ENCODE data around the gene PCBP2. TPM values are rescaled to one million over a fixed set of nuclear protein-coding genes. Genes with fewer than 3 reads are reported as not detected.
"Not testable (repeated sequence)": the region's sequence is repeated elsewhere in the genome, so short reads cannot be mapped to it uniquely, and the experiment has no call there.

The PCBP2 gene
- total RNA-seq, 4 donors from 2014 or later: 414 to 583 (median 490) TPM

- Histone ChIP-seq H3K36me3 (peaks cover 0 to 27% (median 17%) of the 10 kb centered on the region in 3 donors), H3K27me3 (no peaks in the 10 kb centered on the region), H3K4me3 (no peak overlapping the region), H3K9me3 (no peaks in the 10 kb centered on the region), H3K4me1 (peaks cover 0 to 55% (median 20%) of the 10 kb centered on the region in 4 donors), H3K27ac (peak overlapping the region in 2 of 4 donors; percentile 50 to 79)
- TF ChIP-seq POLR2A (IDR thresholded peaks at IDR 0.05) (no peak), EP300 (IDR thresholded peaks at IDR 0.05) (no peak)
- TF ChIP-seq, protein P1, sequence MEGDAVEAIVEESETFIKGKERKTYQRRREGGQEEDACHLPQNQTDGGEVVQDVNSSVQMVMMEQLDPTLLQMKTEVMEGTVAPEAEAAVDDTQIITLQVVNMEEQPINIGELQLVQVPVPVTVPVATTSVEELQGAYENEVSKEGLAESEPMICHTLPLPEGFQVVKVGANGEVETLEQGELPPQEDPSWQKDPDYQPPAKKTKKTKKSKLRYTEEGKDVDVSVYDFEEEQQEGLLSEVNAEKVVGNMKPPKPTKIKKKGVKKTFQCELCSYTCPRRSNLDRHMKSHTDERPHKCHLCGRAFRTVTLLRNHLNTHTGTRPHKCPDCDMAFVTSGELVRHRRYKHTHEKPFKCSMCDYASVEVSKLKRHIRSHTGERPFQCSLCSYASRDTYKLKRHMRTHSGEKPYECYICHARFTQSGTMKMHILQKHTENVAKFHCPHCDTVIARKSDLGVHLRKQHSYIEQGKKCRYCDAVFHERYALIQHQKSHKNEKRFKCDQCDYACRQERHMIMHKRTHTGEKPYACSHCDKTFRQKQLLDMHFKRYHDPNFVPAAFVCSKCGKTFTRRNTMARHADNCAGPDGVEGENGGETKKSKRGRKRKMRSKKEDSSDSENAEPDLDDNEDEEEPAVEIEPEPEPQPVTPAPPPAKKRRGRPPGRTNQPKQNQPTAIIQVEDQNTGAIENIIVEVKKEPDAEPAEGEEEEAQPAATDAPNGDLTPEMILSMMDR (IDR thresholded peaks at IDR 0.05): no peak
- no peak for DNase-seq (ENCODE audit: low spot score in 2 of 2)
- 26 to 36% methylated on average over 3 of the region's 3 CpGs for WGBS, 2 donors
Measured at GRCh38 chr12:53414756-53415417, 37.0 kb upstream of the PCBP2 start.

- not testable (repeated sequence) for H3K4me3 ChIP-seq; H3K27me3 ChIP-seq; DNase-seq (ENCODE audit: low spot score in 2 of 2); H3K9me3 ChIP-seq
- Histone ChIP-seq H3K4me1 (peaks cover 0 to 56% (median 20%) of the 10 kb centered on the region in 4 donors), H3K36me3 (peaks cover 0 to 17% (median 9%) of the 10 kb centered on the region in 3 donors), H3K27ac (peak overlapping the region in 1 of 4 donors; percentile 79)
- 54 to 80% methylated on average over 2 of the region's 2 CpGs for WGBS, 2 donors
Measured at GRCh38 chr12:53415752-53416389, 36.0 kb upstream of the PCBP2 start.

GRCh38 chr12:53417291-53417816 lies 34.5 kb upstream of the PCBP2 start:
- H3K4me1 ChIP-seq: peaks cover 0 to 54% (median 20%) of the 10 kb centered on the region in 4 donors
- WGBS, 2 donors: 68 to 75% methylated on average over 9 of the region's 9 CpGs
- H3K27me3 ChIP-seq; H3K9me3 ChIP-seq; H3K36me3 ChIP-seq; DNase-seq (ENCODE audit: low spot score in 2 of 2); H3K4me3 ChIP-seq; H3K27ac ChIP-seq: not testable (repeated sequence)

DNA sequence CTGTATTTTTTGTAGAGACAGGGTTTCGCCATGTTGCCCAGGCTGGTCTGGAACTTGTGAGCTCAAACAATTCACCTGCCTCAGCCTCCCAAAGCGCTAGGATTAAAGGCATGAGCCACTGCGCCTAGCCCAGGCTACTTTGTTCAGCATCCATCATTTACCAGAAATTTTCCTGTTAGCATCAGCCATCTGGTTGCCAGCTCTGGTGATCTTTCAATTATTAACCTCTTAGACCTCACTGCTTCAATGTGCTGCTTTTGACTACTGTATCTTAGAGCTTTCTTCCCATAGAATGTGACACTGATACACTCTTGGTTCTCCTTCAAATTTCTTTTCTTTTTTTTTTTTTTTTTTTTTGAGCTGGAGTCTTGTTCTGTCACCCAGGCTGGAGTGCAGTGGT lies 33.7 kb upstream of the PCBP2 start:
- 90 to 97% methylated on average over 3 of the region's 3 CpGs for WGBS, 2 donors
- Histone ChIP-seq H3K27ac (no peak overlapping the region), H3K4me1 (peaks cover 0 to 45% (median 12%) of the 10 kb centered on the region in 4 donors), H3K9me3 (no peaks in the 10 kb centered on the region), H3K36me3 (no peaks in the 10 kb centered on the region), H3K27me3 (no peaks in the 10 kb centered on the region), H3K4me3 (no peak overlapping the region)
- no peak for TF ChIP-seq EP300 (IDR thresholded peaks at IDR 0.05)
- TF ChIP-seq, protein P1 (IDR thresholded peaks at IDR 0.05): no peak
- TF ChIP-seq POLR2A (IDR thresholded peaks at IDR 0.05): no peak
- DNase-seq (ENCODE audit: low spot score in 2 of 2): no peak

- Histone ChIP-seq H3K36me3 (no peaks in the 10 kb centered on the region), H3K4me1 (peaks cover 0 to 30% (median 7%) of the 10 kb centered on the region in 4 donors), H3K9me3 (no peaks in the 10 kb centered on the region), H3K4me3 (no peak overlapping the region), H3K27ac (no peak overlapping the region), H3K27me3 (no peaks in the 10 kb centered on the region)
- TF ChIP-seq, protein P1 (IDR thresholded peaks at IDR 0.05): no peak
- TF ChIP-seq EP300 (IDR thresholded peaks at IDR 0.05) (no peak), POLR2A (IDR thresholded peaks at IDR 0.05) (no peak)
- DNase-seq (ENCODE audit: low spot score in 2 of 2): no peak
- 87 to 92% methylated on average over 2 of the region's 2 CpGs for WGBS, 2 donors
Measured at GRCh38 chr12:53419756-53420155, 32.1 kb upstream of the PCBP2 start.

DNA sequence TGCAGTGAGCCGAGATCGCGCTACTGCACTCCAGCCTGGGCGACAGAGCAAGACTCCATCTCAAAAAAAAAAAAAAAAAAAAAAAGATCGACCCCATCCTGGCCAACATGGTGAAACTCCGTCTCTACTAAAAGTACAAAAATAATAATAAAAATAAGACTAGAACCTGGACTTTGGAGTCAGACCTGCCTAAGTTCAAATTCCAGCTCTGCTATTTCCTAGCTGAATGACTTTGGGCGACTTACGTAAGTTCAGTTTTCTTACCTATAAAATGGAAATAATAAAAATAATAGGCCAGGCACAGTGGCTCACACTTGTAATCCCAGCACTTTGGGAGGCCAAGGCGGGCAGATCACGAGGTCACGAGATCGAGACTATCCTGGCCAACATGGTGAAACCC lies 29.7 kb upstream of the PCBP2 start:
- not testable (repeated sequence) for H3K27ac ChIP-seq; H3K9me3 ChIP-seq; H3K27me3 ChIP-seq; H3K36me3 ChIP-seq; H3K4me3 ChIP-seq; DNase-seq (ENCODE audit: low spot score in 2 of 2)
- H3K4me1 ChIP-seq: peaks cover 0 to 14% (median 4%) of the 10 kb centered on the region in 4 donors
- 91 to 93% methylated on average over 12 of the region's 12 CpGs for WGBS, 2 donors

Data from tibial nerve (tissue), 4 donors.